Esophagus squamous epithelium (tissue), 5 donors: ENCODE data around the gene MAFF. TPM values are rescaled to one million over a fixed set of nuclear protein-coding genes. Genes with fewer than 3 reads are reported as not detected.

Experiments
- DNase-seq: peaks from one replicate; lab custom pipeline; 2025; lab: John Stamatoyannopoulos, UW
- H3K27ac ChIP-seq, 4 donors: fragments of 200-600 bp; sonication (generic); one replicate each; pipeline ENCODE4 v1.5.1; 2016 to 2019; ENCODE audit warnings: mild to moderate bottlenecking in 1 of 4
- H3K27me3 ChIP-seq, 4 donors: fragments of 200-600 bp; sonication (generic); 1 replicate in 3 of 4; 2 replicates in 1 of 4; pipeline versions ENCODE4 v1.5.1 to v1.6.0; 2017 to 2021; ENCODE audit warnings: antibody characterized with exemption in 1 of 4
- H3K36me3 ChIP-seq, 3 donors: fragments of 200-600 bp; sonication (generic); one replicate each; pipeline ENCODE4 v1.5.1; 2016 to 2019
- H3K4me1 ChIP-seq, 3 donors: fragments of 200-600 bp; sonication (generic); one replicate each; pipeline ENCODE4 v1.5.1; 2017 to 2019
- H3K4me3 ChIP-seq, 4 donors: fragments of 200-600 bp; sonication (generic); 1 replicate in 3 of 4; 2 replicates in 1 of 4; pipeline ENCODE4 v1.5.1; 2016 to 2019; ENCODE audit warnings: mild to moderate bottlenecking in 2 of 4, moderate library complexity in 1 of 4
- H3K9me3 ChIP-seq, 3 donors: fragments of 200-600 bp; sonication (generic); one replicate each; pipeline ENCODE4 v1.5.1; 2016 to 2019
- CTCF ChIP-seq, 6 experiments: fragments of 450-650 bp in 4 of 6; fragments of 200-600 bp in 2 of 6; sonication (generic) in 2 of 6; IDR thresholded peaks; one replicate each; pipeline ENCODE4 v1.5.1; 2016 to 2019; ENCODE audit warnings: antibody characterized with exemption in 6 of 6, mild to moderate bottlenecking in 4 of 6, moderate library complexity in 4 of 6
- POLR2A ChIP-seq, 4 donors: fragments of 450-650 bp; IDR thresholded peaks; one replicate each; pipeline ENCODE4 v1.6.1; 2017; ENCODE audit warnings: antibody characterized with exemption in 4 of 4, mild to moderate bottlenecking in 4 of 4, moderate library complexity in 3 of 4
- WGBS, 2 donors: methylation state at CpG; one replicate each; pipeline ENCODE4 v1.1.5; 2018; 5-methylcytosine and 5-hydroxymethylcytosine counted together
- intact Hi-C: fragments of 100-400 bp; cut with DNase I; formaldehyde crosslinking; loops from one replicate; pipeline ENCODE4 v1.15.0; 2022
- total RNA-seq, 4 donors: library from RNA; depleted of rRNA; stranded (reverse); fragments of >200 nt; gene quantifications; one replicate each; pipeline ENCODE4 v1.1.0, GENCODE V29; 2016
- donor health status: DM: yes; HTN: yes; CAD: no.

Gene MAFF
- total RNA-seq, 4 donors from 2014 or later = 19.4 to 51.6 (median 40.5) TPM

DNA sequence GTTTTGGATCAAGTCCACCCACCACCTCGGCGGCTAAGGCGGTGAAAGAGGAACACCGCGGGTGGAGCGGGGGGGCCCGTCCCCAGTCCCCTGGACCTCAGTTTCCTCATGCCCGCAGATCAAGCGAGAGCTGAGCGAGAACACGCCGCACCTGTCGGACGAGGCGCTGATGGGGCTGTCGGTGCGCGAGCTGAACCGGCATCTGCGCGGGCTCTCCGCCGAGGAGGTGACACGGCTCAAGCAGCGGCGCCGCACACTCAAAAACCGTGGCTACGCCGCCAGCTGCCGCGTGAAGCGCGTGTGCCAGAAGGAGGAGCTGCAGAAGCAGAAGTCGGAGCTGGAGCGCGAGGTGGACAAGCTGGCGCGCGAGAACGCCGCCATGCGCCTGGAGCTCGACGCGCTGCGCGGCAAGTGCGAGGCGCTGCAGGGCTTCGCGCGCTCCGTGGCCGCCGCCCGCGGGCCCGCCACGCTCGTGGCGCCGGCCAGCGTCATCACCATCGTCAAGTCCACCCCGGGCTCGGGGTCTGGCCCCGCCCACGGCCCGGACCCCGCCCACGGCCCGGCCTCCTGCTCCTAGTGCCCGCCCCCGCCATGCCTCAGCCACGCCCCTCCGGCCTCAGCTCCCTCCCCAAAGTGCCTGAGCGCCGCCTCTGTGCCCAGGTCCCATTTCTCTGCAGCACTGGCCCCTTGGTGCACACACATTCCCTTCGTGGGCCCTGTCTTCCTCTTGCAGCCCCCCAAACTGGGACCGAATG lies 12.7 kb downstream of the MAFF start:
- H3K36me3 ChIP-seq = peaks cover 0 to 28% (median 0%) of the 10 kb centered on the region in 3 donors
- peaks cover 26 to 44% (median 27%) of the 10 kb centered on the region in 3 donors for H3K4me1 ChIP-seq
- intact Hi-C loops = no loop called here
- WGBS, 2 donors = 17 to 43% methylated on average over 2 to 34 of the region's 81 CpGs
- peak overlapping the region; percentile 41 to 59 (median 55) for H3K27ac ChIP-seq
- H3K4me3 ChIP-seq = peak overlapping the region; percentile 23 to 54 (median 32)
- no peak for DNase-seq
- H3K9me3 ChIP-seq = no peaks in the 10 kb centered on the region
- TF ChIP-seq POLR2A (IDR thresholded peaks at IDR 0.05) (peak in 1 of 4 donors; percentile 44), CTCF (IDR thresholded peaks at IDR 0.05) (peak in 3 of 6 experiments; percentile 19 to 43 (median 26))
- H3K27me3 ChIP-seq = no peaks in the 10 kb centered on the region

- H3K9me3 ChIP-seq = no peaks in the 10 kb centered on the region
- peak overlapping the region in 3 of 4 donors; percentile 51 to 59 (median 59) for H3K27ac ChIP-seq
- intact Hi-C loops = no loop called here
- H3K36me3 ChIP-seq = peaks cover 0 to 28% (median 0%) of the 10 kb centered on the region in 3 donors
- H3K4me1 ChIP-seq = peaks cover 35 to 53% (median 36%) of the 10 kb centered on the region in 3 donors
- WGBS, 2 donors = 88 to 93% methylated on average over 8 of the region's 11 CpGs
- TF ChIP-seq CTCF (IDR thresholded peaks at IDR 0.05) = no peak
- TF ChIP-seq POLR2A (IDR thresholded peaks at IDR 0.05) = no peak
- H3K4me3 ChIP-seq = no peak overlapping the region
- no peaks in the 10 kb centered on the region for H3K27me3 ChIP-seq
- no peak for DNase-seq
These were observed 13.6 kb downstream of the MAFF start for GRCh38 chr22:38215156-38216038.

GRCh38 chr22:38218661-38219622 lies 17.1 kb downstream of the MAFF start:
- intact Hi-C loops = no loop called here
- H3K4me1 ChIP-seq = peaks cover 40 to 71% (median 44%) of the 10 kb centered on the region in 3 donors
- WGBS, 2 donors = 59 to 66% methylated on average over 12 to 13 of the region's 25 CpGs

GRCh38 chr22:38219632-38220031 lies 17.8 kb downstream of the MAFF start:
- Histone ChIP-seq H3K36me3 (peaks cover 3 to 64% (median 4%) of the 10 kb centered on the region in 3 donors), H3K9me3 (no peaks in the 10 kb centered on the region), H3K4me3 (no peak overlapping the region), H3K27ac (peak overlapping the region; percentile 73 to 88 (median 81)), H3K4me1 (peaks cover 33 to 64% (median 40%) of the 10 kb centered on the region in 3 donors), H3K27me3 (no peaks in the 10 kb centered on the region)
- no peak for DNase-seq
- TF ChIP-seq CTCF (IDR thresholded peaks at IDR 0.05) (no peak), POLR2A (IDR thresholded peaks at IDR 0.05) (no peak)
- 49 to 68% methylated on average over 6 to 8 of the region's 10 CpGs for WGBS, 2 donors
- intact Hi-C loops = loop anchor here (10.0 kb wide), 1 partner anchor 115 kb away; no protein-coding TSS in a partner anchor

More at GRCh38 chr22:38218661-38219622, 17.1 kb downstream of the MAFF start:
- H3K27me3 ChIP-seq = no peaks in the 10 kb centered on the region
- DNase-seq = no peak
- H3K36me3 ChIP-seq = peaks cover 0 to 61% (median 0%) of the 10 kb centered on the region in 3 donors
- H3K4me3 ChIP-seq = peak overlapping the region in 1 of 4 donors; percentile 27
- H3K9me3 ChIP-seq = no peaks in the 10 kb centered on the region
- TF ChIP-seq POLR2A (IDR thresholded peaks at IDR 0.05) = peak in 1 of 4 donors; percentile 25
- TF ChIP-seq CTCF (IDR thresholded peaks at IDR 0.05) = no peak
- H3K27ac ChIP-seq = peak overlapping the region; percentile 73 to 92 (median 88)
